Upper lobe of left lung (tissue), 6 donors: ENCODE measurements around the gene FAAH. TPM values are rescaled to one million over a fixed set of nuclear protein-coding genes. Genes with fewer than 3 reads are reported as not detected.

Experiments used
- ATAC-seq, 2 donors: fragments of 200-7000 bp; cut with Tn5 transposase; one replicate each; pipeline ENCODE4 v1.9.1; 2022; ENCODE audit warnings: mild to moderate bottlenecking in 2 of 2, moderate library complexity in 2 of 2; ENCODE audit not compliant: low FRiP score in 2 of 2
- DNase-seq, 2 donors: peaks; one replicate each; pipeline ENCODE4 v3.0.0-alpha.2; 2019 to 2020
- H3K27ac ChIP-seq, 4 donors: fragments of 200-600 bp; sonication (generic); one replicate each; pipeline ENCODE4 v1.5.1; 2016 to 2019
- H3K27me3 ChIP-seq, 4 donors: fragments of 200-600 bp; sonication (generic); one replicate each; pipeline ENCODE4 v1.5.1; 2017 to 2019
- H3K36me3 ChIP-seq, 4 donors: fragments of 200-600 bp; sonication (generic); one replicate each; pipeline ENCODE4 v1.5.1; 2016 to 2019
- H3K4me1 ChIP-seq, 4 donors: fragments of 200-600 bp; sonication (generic); one replicate each; pipeline ENCODE4 v1.5.1; 2018 to 2019
- H3K4me3 ChIP-seq, 4 donors: fragments of 200-600 bp; sonication (generic); one replicate each; pipeline ENCODE4 v1.5.1; 2017 to 2019; ENCODE audit warnings: mild to moderate bottlenecking in 2 of 4, moderate library complexity in 1 of 4
- H3K9me3 ChIP-seq, 4 donors: fragments of 200-600 bp; sonication (generic); one replicate each; pipeline ENCODE4 v1.5.1; 2018 to 2019
- EP300 ChIP-seq, 4 donors: sonication (generic); formaldehyde crosslinking; IDR thresholded peaks; one replicate each; pipeline ENCODE4 v1.5.1; 2017; ENCODE audit warnings: antibody characterized with exemption in 4 of 4, control low read depth in 2 of 4
- POLR2A ChIP-seq, 4 donors: fragments of 450-650 bp; IDR thresholded peaks; one replicate each; pipeline ENCODE4 v1.5.1; 2016 to 2017; ENCODE audit warnings: antibody characterized with exemption in 4 of 4, mild to moderate bottlenecking in 2 of 4
- POLR2AphosphoS5 ChIP-seq, 2 donors: sonication (generic); formaldehyde crosslinking; IDR thresholded peaks; one replicate each; pipeline ENCODE4 v1.5.1; 2017; ENCODE audit warnings: antibody characterized with exemption in 2 of 2
- WGBS, 2 donors: methylation state at CpG; one replicate each; pipeline ENCODE4 v1.1.5; 2017 to 2018; 5-methylcytosine and 5-hydroxymethylcytosine counted together
- total RNA-seq, 6 donors: library from RNA; depleted of rRNA in 4 of 6; stranded (reverse); fragments of >200 nt in 4 of 6; gene quantifications; one replicate each; pipeline versions ENCODE4 v1.1.0 to v1.2.1, GENCODE V29; 2016 to 2021
- TF ChIP-seq, protein P1 (sequence below), 6 experiments: fragments of 450-650 bp in 4 of 6; fragments of 200-600 bp in 2 of 6; sonication (generic) in 2 of 6; IDR thresholded peaks; one replicate each; pipeline ENCODE4 v1.5.1; 2016 to 2019; ENCODE audit warnings: antibody characterized with exemption in 6 of 6
- donor health status: DM: no; HTN: no; CAD: no; lungs with moderate emphysema.
- donor health status: DM: no; HTN: yes; CAD: no; lungs with severe emphysema.

The FAAH gene
- total RNA-seq, 6 donors from 2014 or later: 34.1 to 67.1 (median 46.8) TPM

DNA sequence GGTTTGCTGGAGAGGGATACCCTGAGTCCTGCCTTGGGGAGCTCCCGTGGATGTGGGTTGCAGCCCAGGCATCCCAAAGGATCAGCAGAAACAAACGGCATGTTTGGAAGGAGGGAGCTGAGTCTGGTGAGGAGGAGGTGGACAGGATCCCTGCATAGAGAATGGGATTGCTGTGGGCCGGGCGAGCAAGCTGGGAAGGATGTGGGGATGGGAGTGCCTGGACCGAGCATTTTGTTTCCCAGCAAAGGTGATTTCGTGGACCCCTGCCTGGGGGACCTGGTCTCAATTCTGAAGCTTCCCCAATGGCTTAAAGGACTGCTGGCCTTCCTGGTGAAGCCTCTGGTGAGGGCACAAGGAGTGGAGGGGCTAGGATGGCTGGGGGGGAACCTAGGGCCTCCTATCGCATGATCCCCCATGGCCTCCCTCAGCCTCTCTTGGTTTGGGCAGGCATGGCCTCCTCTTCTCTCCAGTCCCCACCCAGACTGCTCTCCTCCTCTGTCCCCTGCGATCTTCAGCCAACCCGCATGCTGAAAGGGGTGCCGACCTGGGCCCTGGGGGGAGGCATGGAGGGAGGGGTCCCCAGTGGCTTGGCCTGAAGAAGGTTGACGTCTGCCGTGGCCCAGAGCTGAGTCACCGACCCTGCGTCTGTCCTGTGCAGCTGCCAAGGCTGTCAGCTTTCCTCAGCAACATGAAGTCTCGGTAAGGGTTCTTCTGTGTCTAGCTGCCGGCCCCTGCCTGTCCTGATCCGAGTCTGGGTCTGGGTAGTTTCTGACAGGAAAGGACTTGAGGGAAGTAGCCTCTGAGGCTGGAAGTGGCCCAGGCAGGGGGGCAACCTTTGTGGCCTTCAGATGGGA lies 16.3 kb downstream of the FAAH start:
- Histone ChIP-seq H3K36me3 (peaks cover 0 to 20% (median 9%) of the 10 kb centered on the region in 4 donors), H3K27me3 (no peaks in the 10 kb centered on the region), H3K9me3 (no peaks in the 10 kb centered on the region), H3K27ac (no peak overlapping the region), H3K4me3 (no peak overlapping the region), H3K4me1 (peaks cover 6 to 12% (median 9%) of the 10 kb centered on the region in 4 donors)
- DNase-seq: no peak
- ATAC-seq: peak in 1 of 2 donors; percentile 33
- TF ChIP-seq POLR2A (IDR thresholded peaks at IDR 0.05) (no peak), POLR2AphosphoS5 (IDR thresholded peaks at IDR 0.05) (no peak), EP300 (IDR thresholded peaks at IDR 0.05) (no peak)
- TF ChIP-seq, protein P1, sequence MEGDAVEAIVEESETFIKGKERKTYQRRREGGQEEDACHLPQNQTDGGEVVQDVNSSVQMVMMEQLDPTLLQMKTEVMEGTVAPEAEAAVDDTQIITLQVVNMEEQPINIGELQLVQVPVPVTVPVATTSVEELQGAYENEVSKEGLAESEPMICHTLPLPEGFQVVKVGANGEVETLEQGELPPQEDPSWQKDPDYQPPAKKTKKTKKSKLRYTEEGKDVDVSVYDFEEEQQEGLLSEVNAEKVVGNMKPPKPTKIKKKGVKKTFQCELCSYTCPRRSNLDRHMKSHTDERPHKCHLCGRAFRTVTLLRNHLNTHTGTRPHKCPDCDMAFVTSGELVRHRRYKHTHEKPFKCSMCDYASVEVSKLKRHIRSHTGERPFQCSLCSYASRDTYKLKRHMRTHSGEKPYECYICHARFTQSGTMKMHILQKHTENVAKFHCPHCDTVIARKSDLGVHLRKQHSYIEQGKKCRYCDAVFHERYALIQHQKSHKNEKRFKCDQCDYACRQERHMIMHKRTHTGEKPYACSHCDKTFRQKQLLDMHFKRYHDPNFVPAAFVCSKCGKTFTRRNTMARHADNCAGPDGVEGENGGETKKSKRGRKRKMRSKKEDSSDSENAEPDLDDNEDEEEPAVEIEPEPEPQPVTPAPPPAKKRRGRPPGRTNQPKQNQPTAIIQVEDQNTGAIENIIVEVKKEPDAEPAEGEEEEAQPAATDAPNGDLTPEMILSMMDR (IDR thresholded peaks at IDR 0.05): no peak
- WGBS, 2 donors: 86 to 92% methylated on average over 14 to 17 of the region's 17 CpGs

DNA sequence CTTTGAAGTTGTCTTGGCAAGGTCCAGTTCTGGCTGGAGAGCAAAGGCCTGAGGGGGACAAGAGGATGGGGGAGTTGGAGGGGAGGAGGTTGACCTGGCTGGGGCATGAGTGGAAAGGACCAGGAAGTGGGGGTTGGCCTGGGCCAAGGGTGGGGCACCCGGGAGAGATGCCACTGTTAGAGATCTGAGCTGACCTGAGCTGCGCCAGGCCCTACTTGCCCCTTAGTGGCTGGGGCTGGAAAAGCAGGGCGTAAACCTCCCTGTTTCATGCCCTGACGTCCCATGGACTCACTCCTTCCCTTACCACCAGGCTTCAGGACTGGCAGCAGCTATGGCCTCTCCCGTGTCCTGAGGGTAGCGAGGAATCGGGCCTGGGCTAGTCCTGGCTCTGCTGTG lies 16.9 kb downstream of the FAAH start:
- no peaks in the 10 kb centered on the region for H3K9me3 ChIP-seq
- H3K36me3 ChIP-seq: peaks cover 0 to 20% (median 6%) of the 10 kb centered on the region in 4 donors
- H3K4me1 ChIP-seq: peaks cover 6 to 10% (median 8%) of the 10 kb centered on the region in 4 donors
- no peak for DNase-seq
- no peaks in the 10 kb centered on the region for H3K27me3 ChIP-seq
- TF ChIP-seq, protein P1 (IDR thresholded peaks at IDR 0.05): no peak
- TF ChIP-seq POLR2AphosphoS5 (IDR thresholded peaks at IDR 0.05) (no peak), POLR2A (IDR thresholded peaks at IDR 0.05) (no peak), EP300 (IDR thresholded peaks at IDR 0.05) (no peak)
- H3K27ac ChIP-seq: no peak overlapping the region
- ATAC-seq: no peak
- 86 to 94% methylated on average over 4 to 7 of the region's 7 CpGs for WGBS, 2 donors
- no peak overlapping the region for H3K4me3 ChIP-seq

DNA sequence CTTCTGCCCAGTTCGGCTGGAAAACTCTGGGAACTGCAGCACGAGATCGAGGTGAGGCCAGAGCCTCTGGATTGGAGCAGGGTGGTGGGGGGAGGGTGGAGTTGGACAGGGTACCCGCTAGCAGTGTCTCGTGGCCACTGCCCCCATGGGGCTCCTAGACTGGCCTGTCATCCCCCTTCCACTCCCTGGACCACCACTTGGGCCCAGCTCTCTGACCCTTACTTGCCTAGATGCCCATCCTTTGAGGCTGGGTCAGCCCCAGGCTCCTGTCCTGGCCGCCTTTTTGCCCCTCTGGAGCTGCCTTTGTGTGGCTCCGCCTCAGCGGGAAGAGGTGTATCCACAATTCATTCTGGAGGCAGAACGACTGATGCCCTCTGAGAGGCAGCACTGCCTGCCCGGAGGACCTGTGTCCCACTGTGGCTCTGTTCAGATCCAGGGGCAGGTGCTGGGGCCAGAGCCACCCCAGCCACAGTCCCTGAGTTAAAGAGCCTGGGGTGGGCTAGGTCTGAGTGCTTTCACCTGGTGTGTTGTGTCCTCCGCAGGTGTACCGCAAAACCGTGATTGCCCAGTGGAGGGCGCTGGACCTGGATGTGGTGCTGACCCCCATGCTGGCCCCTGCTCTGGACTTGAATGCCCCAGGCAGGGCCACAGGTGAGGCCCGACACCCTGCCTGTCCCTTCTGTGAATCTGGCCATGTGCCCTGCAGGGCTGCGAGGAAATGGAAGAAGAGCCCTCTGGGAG lies 17.7 kb downstream of the FAAH start:
- H3K27ac ChIP-seq: no peak overlapping the region
- ATAC-seq (no peak), DNase-seq (no peak)
- peaks cover 2% of the 10 kb centered on the region in 4 donors for H3K4me1 ChIP-seq
- H3K9me3 ChIP-seq: no peaks in the 10 kb centered on the region
- H3K36me3 ChIP-seq: peaks cover 0 to 20% (median 6%) of the 10 kb centered on the region in 4 donors
- WGBS, 2 donors: 87 to 92% methylated on average over 3 to 16 of the region's 16 CpGs
- no peaks in the 10 kb centered on the region for H3K27me3 ChIP-seq
- TF ChIP-seq POLR2AphosphoS5 (IDR thresholded peaks at IDR 0.05): no peak
- TF ChIP-seq, protein P1 (IDR thresholded peaks at IDR 0.05): peak in 2 of 6 experiments; percentile 9 to 20
- H3K4me3 ChIP-seq: no peak overlapping the region

DNA sequence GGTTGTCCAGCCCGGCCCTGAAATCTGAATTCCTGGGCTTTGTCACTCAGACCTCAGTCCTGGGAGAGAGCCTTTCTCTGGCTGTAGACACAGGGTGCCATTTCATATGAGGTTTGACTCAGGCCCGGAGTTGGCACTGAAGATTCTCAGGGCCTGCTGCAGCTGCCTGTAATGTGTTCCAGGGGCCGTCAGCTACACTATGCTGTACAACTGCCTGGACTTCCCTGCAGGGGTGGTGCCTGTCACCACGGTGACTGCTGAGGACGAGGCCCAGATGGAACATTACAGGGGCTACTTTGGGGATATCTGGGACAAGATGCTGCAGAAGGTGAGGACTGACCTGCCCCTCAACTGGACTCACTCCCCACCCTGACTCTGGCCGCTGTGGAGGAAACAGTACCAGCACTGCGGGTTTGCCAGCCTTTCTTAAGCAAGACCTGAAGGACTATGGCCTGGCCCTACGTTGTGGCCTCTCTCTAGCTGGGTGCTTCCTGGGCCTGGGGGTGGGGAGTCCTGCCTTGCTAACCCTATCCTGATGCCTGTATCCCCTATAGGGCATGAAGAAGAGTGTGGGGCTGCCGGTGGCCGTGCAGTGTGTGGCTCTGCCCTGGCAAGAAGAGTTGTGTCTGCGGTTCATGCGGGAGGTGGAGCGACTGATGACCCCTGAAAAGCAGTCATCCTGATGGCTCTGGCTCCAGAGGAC lies 18.9 kb downstream of the FAAH start:
- DNase-seq (no peak), ATAC-seq (no peak)
- H3K4me1 ChIP-seq: no peaks in the 10 kb centered on the region
- WGBS, 2 donors: 83 to 84% methylated on average over 7 to 13 of the region's 13 CpGs
- no peak overlapping the region for H3K27ac ChIP-seq
- H3K27me3 ChIP-seq: no peaks in the 10 kb centered on the region
- TF ChIP-seq, protein P1 (IDR thresholded peaks at IDR 0.05): no peak
- no peak for TF ChIP-seq EP300 (IDR thresholded peaks at IDR 0.05)
- TF ChIP-seq POLR2A (IDR thresholded peaks at IDR 0.05): no peak
- TF ChIP-seq POLR2AphosphoS5 (IDR thresholded peaks at IDR 0.05): no peak
- H3K4me3 ChIP-seq: no peak overlapping the region
- peaks cover 0 to 20% (median 6%) of the 10 kb centered on the region in 4 donors for H3K36me3 ChIP-seq
- no peaks in the 10 kb centered on the region for H3K9me3 ChIP-seq
